ENCODE measurements around the gene KCNMA1.

The KCNMA1 gene

DNA sequence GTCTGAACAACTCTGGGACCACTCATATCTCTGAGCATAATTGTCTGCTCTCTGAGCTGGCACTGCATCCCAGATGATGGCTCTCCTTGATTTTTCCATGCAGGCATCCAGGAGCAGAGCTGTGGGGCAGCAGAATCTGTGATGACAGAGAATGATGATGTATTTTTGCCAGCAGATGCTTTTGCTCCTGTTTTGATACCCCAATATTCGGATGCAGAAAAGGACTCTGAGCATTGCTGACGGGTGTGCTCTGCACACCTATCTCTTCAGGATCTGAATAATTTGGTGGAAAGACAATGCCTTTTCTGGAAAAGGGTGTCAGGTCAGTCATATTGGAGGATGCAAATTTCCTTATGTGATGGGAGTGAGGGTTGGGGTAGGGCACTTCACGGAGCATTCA lies 735.9 kb downstream of the KCNMA1 start:
- DNase-seq, result no peak

- DNase-seq, result no peak
These were observed 738.1 kb downstream of the KCNMA1 start for GRCh38 chr10:76899490-76899889.

GRCh38 chr10:76892766-76893479 lies 744.7 kb downstream of the KCNMA1 start:
- DNase-seq, result no peak

DNA sequence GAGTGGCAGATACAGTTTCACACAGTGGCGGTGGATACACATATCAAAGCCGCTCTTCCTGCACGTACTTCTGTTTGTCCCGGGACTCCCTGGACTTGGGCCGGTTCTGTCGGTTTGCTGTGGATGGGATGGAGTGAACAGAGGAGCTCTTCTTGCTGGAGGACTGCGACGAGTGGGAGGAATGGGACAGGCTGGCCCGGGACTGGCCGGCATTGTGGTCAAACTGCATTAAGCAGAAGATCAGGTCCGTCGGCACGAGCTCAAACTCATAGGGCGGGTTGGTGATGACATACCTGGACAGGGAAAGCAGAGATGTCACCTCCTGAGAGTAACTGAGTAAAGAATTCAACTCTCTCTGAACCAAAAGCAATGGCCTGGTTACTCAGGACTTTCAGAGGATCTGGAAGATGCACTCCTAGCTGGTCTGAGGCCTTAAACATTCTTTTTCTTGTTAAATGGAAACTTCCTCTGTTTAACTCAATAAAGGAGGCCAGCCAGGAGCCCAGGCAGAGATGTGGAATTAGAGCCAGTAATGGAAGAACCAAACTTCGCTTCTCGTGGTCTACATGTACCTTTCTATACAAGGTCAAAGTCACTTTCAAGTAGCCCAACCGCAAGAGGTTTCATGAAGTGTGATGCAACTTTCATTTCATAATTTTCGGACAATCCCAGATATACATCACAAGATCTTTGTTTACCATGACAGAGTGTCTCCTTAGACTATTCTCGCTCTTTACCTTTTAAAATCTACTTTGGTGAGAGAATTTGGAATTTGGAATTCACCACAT lies 750.2 kb downstream of the KCNMA1 start:
- peak; percentile 12 for DNase-seq

GRCh38 chr10:76885816-76886215 lies 751.8 kb downstream of the KCNMA1 start:
- no peak for DNase-seq

DNA sequence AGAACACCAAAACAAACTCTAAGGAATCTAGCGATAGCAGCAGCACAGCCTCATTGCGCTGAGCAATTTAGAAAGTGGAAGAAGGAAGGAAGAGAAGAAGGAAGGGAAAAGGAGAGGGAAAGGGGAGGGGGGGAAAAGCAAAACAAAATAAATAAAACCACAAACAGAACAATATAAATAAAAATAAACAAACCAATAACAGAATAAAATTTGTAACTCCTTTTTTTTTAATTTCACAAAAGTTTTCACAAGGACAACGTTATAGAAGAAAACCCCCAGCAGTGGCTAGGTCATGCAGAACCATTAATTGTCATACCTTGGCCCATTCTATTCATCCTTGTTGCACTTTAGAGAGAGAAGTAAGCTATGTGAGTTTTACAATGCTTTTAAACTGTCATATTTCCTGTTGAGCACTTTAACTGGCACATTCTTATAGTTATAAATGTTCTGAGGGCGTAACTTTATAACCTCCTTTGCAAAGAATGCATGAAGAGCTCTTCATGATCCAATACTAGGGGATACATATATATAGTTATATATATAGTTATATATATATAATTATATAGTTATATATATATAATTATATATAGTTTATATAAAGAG lies 752.8 kb downstream of the KCNMA1 start:
- DNase-seq, result no peak

GRCh38 chr10:76883596-76883995 lies 754.0 kb downstream of the KCNMA1 start:
- peak; percentile 43 for DNase-seq

- peak; percentile 16 for DNase-seq
These were observed 754.8 kb downstream of the KCNMA1 start for GRCh38 chr10:76882796-76883195.

GRCh38 chr10:76882245-76882644 lies 755.4 kb downstream of the KCNMA1 start:
- peak; percentile 34 for DNase-seq

GRCh38 chr10:76881477-76882220 lies 756.0 kb downstream of the KCNMA1 start:
- peak; percentile 18 for DNase-seq

DNA sequence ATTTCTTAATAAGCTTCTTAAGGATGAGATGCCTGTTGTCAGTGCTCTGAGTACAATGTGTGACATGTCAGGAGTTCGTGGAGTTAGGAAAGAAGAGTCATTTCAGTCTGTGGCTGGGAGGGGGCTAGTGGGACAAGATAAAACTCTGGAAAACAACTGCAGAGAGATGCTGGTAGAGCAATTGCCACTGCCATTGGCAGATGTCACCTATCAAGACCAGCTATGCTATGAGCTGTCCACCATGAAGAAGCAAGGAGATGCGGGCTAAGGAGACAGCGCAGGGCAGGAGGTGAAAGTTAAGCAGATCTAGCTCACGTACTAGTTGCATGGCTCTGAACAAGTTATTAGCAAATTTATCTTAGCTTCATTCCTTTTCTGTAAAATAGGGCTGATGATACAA lies 756.7 kb downstream of the KCNMA1 start:
- DNase-seq, result no peak

- no peak for DNase-seq
These were observed 758.3 kb downstream of the KCNMA1 start for GRCh38 chr10:76879116-76879913.

DNA sequence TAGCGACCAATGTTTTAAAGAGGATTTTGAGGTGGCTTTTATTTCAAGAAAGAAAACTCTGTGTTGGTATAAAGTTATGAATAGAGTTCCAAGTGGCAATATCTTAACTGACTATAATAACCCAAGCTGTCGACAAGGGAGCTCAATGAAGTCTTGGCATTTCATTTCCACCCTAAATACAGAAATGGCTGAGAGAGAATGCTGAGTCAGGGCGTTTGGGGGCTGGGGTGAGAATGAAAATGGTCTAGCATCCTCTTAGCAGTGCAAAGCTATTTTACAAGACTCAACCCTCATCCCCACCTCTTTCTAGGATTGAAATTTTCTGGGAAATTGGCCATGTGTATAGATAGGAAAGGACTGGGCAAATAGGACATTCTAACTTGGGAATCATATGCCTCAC lies 759.1 kb downstream of the KCNMA1 start:
- no peak for DNase-seq

GRCh38 chr10:76874896-76875295 lies 762.7 kb downstream of the KCNMA1 start:
- no peak for DNase-seq

DNA sequence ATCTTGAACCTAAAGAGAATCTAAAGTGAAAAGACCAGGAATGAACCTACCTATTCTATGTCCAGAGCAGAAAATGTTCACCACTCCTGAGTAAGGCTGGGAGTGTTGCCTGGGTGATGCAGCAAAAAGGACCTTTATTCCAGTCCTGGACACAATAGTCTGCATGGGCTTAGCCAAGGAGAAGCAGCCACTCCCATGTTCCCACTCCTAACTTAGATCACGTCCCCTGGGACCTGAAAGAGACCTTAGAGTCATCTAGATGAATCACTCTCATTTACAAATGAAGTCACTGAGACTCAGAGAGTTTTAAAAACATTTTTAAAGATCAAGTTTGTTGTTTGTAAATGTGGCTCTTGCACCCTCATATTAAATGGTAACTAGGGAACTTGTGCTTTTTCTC lies 763.4 kb downstream of the KCNMA1 start:
- peak; percentile 23 for DNase-seq

DNA sequence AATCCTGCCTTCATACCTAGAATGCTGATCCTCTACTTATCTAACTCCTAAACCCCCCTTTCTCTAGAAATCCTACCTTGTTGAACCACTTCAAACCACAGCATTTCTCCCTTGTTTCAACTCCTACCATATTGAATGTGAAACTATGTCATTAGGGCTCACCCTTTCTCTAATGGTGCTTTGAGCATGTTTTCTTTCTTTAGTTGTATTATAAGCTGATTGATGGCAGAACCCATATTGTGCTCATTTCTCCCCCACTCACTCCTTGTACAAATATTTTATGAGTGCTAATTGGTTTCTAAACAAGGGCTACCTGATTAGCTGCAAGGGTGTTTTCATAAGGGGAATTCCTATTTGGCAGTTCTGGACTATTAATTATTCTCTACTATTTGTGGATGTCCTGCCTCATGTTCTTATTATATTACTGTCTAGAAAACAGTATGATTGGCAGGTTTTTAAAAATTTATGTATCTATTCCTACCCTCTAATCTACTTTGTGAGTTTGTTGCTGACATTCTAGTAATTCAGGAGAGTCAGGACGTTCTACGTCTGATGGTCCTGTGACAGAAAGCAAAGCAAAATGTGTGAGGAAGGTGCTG lies 765.8 kb downstream of the KCNMA1 start:
- no peak for DNase-seq

GRCh38 chr10:76869931-76870330 lies 767.7 kb downstream of the KCNMA1 start:
- no peak for DNase-seq

GRCh38 chr10:76868098-76868977 lies 769.3 kb downstream of the KCNMA1 start:
- no peak for DNase-seq

DNA sequence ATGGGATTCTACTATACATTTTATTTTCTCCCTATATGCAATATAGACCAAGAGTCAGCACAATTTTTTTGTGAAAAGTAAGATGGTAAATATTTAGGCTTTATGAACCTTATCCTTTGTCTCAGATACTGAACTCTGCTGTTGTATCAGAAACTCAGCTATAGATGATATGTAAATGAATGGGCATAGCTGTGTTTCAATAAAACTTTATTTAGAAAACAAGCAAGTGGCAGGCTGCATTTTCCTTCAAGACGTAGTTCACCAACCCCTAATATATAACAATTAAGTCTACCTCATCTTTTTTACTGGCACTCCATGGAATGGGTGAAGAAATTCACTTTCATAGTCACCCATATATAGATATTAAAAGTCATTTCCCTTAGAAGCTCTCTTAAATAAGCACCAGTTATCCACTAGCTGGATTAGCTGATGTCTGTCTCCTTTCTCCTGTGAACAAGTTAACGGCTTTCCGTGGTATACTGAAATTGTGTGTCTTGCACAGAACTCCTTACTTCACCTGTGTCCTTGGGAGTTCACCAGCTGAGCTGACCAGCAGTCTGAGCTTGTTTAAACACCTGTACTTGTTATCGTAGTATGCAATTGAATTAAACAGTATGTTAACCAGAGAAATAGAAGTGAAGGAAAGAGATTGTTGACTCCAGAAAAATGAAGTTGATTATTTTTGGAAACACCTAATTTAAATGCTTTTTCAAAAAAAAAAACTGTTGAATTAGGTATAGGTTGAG lies 770.6 kb downstream of the KCNMA1 start:
- no peak for DNase-seq

- DNase-seq, result no peak
These were observed 772.7 kb downstream of the KCNMA1 start for GRCh38 chr10:76864922-76865321.
